Activated effector memory CD4-positive, alpha-beta T cell treated with Interleukin-2 at 50 U/mL for 16 hours (primary cell): ENCODE measurements around the gene CMSS1.

Experiments used
- DNase-seq: peaks from one replicate; pipeline ENCODE4 v3.0.0-alpha.2; 2020

Gene CMSS1

GRCh38 chr3:99965681-99966408 is 148.2 kb downstream of the CMSS1 start:
- DNase-seq: no peak

- DNase-seq: no peak
Observed at GRCh38 chr3:99966662-99967416, 149.2 kb downstream of the CMSS1 start.

GRCh38 chr3:99967796-99968195 is 150.1 kb downstream of the CMSS1 start:
- DNase-seq: no peak

GRCh38 chr3:99969136-99969535 is 151.5 kb downstream of the CMSS1 start:
- DNase-seq: no peak

GRCh38 chr3:99970198-99970597 is 152.5 kb downstream of the CMSS1 start:
- DNase-seq: no peak

GRCh38 chr3:99971761-99972160 is 154.1 kb downstream of the CMSS1 start:
- no peak for DNase-seq

- no peak for DNase-seq
Observed at GRCh38 chr3:99972380-99973104, 154.9 kb downstream of the CMSS1 start.

GRCh38 chr3:99974989-99975388 is 157.3 kb downstream of the CMSS1 start:
- DNase-seq: no peak

- no peak for DNase-seq
Observed at GRCh38 chr3:99976584-99976983, 158.9 kb downstream of the CMSS1 start.

GRCh38 chr3:99978221-99978620 is 160.6 kb downstream of the CMSS1 start:
- DNase-seq: no peak

GRCh38 chr3:99980606-99981005 is 162.9 kb downstream of the CMSS1 start:
- DNase-seq: no peak

- DNase-seq: no peak
Observed at GRCh38 chr3:99981138-99981537, 163.5 kb downstream of the CMSS1 start.

GRCh38 chr3:99982650-99983049 is 165.0 kb downstream of the CMSS1 start:
- DNase-seq: no peak

- no peak for DNase-seq
Observed at GRCh38 chr3:99984139-99984538, 166.5 kb downstream of the CMSS1 start.

GRCh38 chr3:99984668-99985067 is 167.0 kb downstream of the CMSS1 start:
- no peak for DNase-seq

GRCh38 chr3:99990179-99990578 is 172.5 kb downstream of the CMSS1 start:
- no peak for DNase-seq

GRCh38 chr3:99997293-99997692 is 179.6 kb downstream of the CMSS1 start:
- DNase-seq: no peak

- DNase-seq: no peak
Observed at GRCh38 chr3:99999536-99999935, 181.9 kb downstream of the CMSS1 start.

GRCh38 chr3:100001083-100001482 is 183.4 kb downstream of the CMSS1 start:
- no peak for DNase-seq

- no peak for DNase-seq
Observed at GRCh38 chr3:100001526-100002270, 184.0 kb downstream of the CMSS1 start.

GRCh38 chr3:100002599-100003350 is 185.1 kb downstream of the CMSS1 start:
- DNase-seq: no peak
